ENCODE measurements around the gene SMOC2.
"Not testable (repeated sequence)": the region's sequence is repeated elsewhere in the genome, so short reads cannot be mapped to it uniquely, and the experiment has no call there.

The SMOC2 gene

GRCh38 chr6:168692193-168692914 lies 251.4 kb downstream of the SMOC2 start:
- no peak for DNase-seq

GRCh38 chr6:168692915-168693257 lies 251.9 kb downstream of the SMOC2 start:
- DNase-seq, result not testable (repeated sequence)

GRCh38 chr6:168694797-168695196 lies 253.8 kb downstream of the SMOC2 start:
- DNase-seq, result not testable (repeated sequence)

GRCh38 chr6:168695701-168696100 lies 254.7 kb downstream of the SMOC2 start:
- DNase-seq, result no peak

GRCh38 chr6:168698923-168699322 lies 257.9 kb downstream of the SMOC2 start:
- no peak for DNase-seq

- no peak for DNase-seq
These were observed 258.8 kb downstream of the SMOC2 start for GRCh38 chr6:168699631-168700295.

- no peak for DNase-seq
These were observed 259.9 kb downstream of the SMOC2 start for GRCh38 chr6:168700880-168701279.

- no peak for DNase-seq
These were observed 263.0 kb downstream of the SMOC2 start for GRCh38 chr6:168703990-168704389.

- DNase-seq, result no peak
These were observed 263.7 kb downstream of the SMOC2 start for GRCh38 chr6:168704678-168705077.

- not testable (repeated sequence) for DNase-seq
These were observed 264.3 kb downstream of the SMOC2 start for GRCh38 chr6:168705271-168705670.

GRCh38 chr6:168706471-168707177 lies 265.6 kb downstream of the SMOC2 start:
- no peak for DNase-seq

GRCh38 chr6:168708526-168708925 lies 267.5 kb downstream of the SMOC2 start:
- no peak for DNase-seq

GRCh38 chr6:168708984-168709383 lies 268.0 kb downstream of the SMOC2 start:
- DNase-seq, result no peak

- DNase-seq, result no peak
These were observed 268.4 kb downstream of the SMOC2 start for GRCh38 chr6:168709390-168709789.

GRCh38 chr6:168709991-168710390 lies 269.0 kb downstream of the SMOC2 start:
- DNase-seq, result no peak

- peak; percentile 10 for DNase-seq
These were observed 270.2 kb downstream of the SMOC2 start for GRCh38 chr6:168711049-168711640.

GRCh38 chr6:168711666-168712300 lies 270.8 kb downstream of the SMOC2 start:
- DNase-seq, result no peak

GRCh38 chr6:168712993-168713392 lies 272.0 kb downstream of the SMOC2 start:
- no peak for DNase-seq

- peak; percentile 18 for DNase-seq
These were observed 272.9 kb downstream of the SMOC2 start for GRCh38 chr6:168713839-168714238.

- DNase-seq, result no peak
These were observed 273.7 kb downstream of the SMOC2 start for GRCh38 chr6:168714547-168715260.

- DNase-seq, result no peak
These were observed 274.9 kb downstream of the SMOC2 start for GRCh38 chr6:168715643-168716481.

Measured in hematopoietic multipotent progenitor cell treated with erythropoietin and hydrocortisone succinate and interleukin-3 and kit ligand, for 4 days (in vitro differentiated cells).